ENCODE data around the gene OCIAD1.

DNA sequence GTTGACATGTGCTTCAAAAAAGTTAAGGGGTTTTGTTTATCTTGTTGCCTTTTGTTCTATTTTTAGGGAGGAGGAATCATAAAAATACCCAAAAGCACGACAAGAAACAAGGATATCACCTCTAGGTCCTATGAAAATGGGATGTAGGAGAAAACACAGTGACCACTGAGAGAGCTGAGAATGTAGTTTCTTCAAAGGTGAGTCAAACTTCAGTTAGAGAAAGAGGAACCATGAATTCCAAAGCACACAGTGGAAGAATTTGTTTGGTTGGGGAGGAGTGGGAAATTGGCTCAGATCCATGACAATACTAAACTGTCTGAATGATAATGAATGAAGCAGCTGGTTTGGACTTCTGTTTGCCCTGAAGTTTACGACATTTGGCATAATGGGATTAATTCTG is 31.7 kb upstream of the OCIAD1 start:
- TF ChIP-seq, protein P1, sequence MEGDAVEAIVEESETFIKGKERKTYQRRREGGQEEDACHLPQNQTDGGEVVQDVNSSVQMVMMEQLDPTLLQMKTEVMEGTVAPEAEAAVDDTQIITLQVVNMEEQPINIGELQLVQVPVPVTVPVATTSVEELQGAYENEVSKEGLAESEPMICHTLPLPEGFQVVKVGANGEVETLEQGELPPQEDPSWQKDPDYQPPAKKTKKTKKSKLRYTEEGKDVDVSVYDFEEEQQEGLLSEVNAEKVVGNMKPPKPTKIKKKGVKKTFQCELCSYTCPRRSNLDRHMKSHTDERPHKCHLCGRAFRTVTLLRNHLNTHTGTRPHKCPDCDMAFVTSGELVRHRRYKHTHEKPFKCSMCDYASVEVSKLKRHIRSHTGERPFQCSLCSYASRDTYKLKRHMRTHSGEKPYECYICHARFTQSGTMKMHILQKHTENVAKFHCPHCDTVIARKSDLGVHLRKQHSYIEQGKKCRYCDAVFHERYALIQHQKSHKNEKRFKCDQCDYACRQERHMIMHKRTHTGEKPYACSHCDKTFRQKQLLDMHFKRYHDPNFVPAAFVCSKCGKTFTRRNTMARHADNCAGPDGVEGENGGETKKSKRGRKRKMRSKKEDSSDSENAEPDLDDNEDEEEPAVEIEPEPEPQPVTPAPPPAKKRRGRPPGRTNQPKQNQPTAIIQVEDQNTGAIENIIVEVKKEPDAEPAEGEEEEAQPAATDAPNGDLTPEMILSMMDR (IDR thresholded peaks at IDR 0.05; ENCODE audit: low read depth, low read length, missing input control) = no peak
- TF ChIP-seq RAD21 (IDR thresholded peaks at IDR 0.05) (no peak), TAF1 (conservative IDR thresholded peaks at IDR 0.05) (no peak), SP1 (IDR thresholded peaks at IDR 0.05) (no peak), HNF4A (conservative IDR thresholded peaks at IDR 0.05) (no peak), YY1 (IDR thresholded peaks at IDR 0.05) (no peak), GABPA (IDR thresholded peaks at IDR 0.05 in 1 of 2, conservative IDR thresholded peaks at IDR 0.05 in 1 of 2) (no peak)
- TF ChIP-seq, protein P2, sequence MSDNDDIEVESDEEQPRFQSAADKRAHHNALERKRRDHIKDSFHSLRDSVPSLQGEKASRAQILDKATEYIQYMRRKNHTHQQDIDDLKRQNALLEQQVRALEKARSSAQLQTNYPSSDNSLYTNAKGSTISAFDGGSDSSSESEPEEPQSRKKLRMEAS (IDR thresholded peaks at IDR 0.05) = no peak
- TF ChIP-seq, protein P3, sequence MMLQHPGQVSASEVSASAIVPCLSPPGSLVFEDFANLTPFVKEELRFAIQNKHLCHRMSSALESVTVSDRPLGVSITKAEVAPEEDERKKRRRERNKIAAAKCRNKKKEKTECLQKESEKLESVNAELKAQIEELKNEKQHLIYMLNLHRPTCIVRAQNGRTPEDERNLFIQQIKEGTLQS (IDR thresholded peaks at IDR 0.05) = no peak

All from liver (tissue), 3 donors.